GM12801 (cell line): ENCODE measurements around the gene ADRA2C.

Source experiments
- CTCF ChIP-seq: IDR thresholded peaks from one replicate; pipeline ENCODE4 v1.5.1; 2011; ENCODE audit warnings: control low read depth; ENCODE audit not compliant: insufficient read length; ENCODE audit errors: extremely low read depth

Gene ADRA2C

GRCh38 chr4:3752022-3752421 is 14.2 kb upstream of the ADRA2C start:
- TF ChIP-seq CTCF = no peak

GRCh38 chr4:3753726-3754412 is 12.3 kb upstream of the ADRA2C start:
- TF ChIP-seq CTCF = no peak

- no peak for TF ChIP-seq CTCF
Observed at GRCh38 chr4:3756343-3757059, 9.7 kb upstream of the ADRA2C start.

GRCh38 chr4:3759236-3759635 is 6.9 kb upstream of the ADRA2C start:
- no peak for TF ChIP-seq CTCF

- no peak for TF ChIP-seq CTCF
Observed at GRCh38 chr4:3760346-3760745, 5.8 kb upstream of the ADRA2C start.

GRCh38 chr4:3760841-3761240 is 5.3 kb upstream of the ADRA2C start:
- no peak for TF ChIP-seq CTCF

- no peak for TF ChIP-seq CTCF
Observed at GRCh38 chr4:3762264-3762663, 3.9 kb upstream of the ADRA2C start.
